Measurements from ENCODE around the gene RCAN1.
"Not testable (repeated sequence)": the region's sequence is repeated elsewhere in the genome, so short reads cannot be mapped to it uniquely, and the experiment has no call there.

RCAN1 gene

DNA sequence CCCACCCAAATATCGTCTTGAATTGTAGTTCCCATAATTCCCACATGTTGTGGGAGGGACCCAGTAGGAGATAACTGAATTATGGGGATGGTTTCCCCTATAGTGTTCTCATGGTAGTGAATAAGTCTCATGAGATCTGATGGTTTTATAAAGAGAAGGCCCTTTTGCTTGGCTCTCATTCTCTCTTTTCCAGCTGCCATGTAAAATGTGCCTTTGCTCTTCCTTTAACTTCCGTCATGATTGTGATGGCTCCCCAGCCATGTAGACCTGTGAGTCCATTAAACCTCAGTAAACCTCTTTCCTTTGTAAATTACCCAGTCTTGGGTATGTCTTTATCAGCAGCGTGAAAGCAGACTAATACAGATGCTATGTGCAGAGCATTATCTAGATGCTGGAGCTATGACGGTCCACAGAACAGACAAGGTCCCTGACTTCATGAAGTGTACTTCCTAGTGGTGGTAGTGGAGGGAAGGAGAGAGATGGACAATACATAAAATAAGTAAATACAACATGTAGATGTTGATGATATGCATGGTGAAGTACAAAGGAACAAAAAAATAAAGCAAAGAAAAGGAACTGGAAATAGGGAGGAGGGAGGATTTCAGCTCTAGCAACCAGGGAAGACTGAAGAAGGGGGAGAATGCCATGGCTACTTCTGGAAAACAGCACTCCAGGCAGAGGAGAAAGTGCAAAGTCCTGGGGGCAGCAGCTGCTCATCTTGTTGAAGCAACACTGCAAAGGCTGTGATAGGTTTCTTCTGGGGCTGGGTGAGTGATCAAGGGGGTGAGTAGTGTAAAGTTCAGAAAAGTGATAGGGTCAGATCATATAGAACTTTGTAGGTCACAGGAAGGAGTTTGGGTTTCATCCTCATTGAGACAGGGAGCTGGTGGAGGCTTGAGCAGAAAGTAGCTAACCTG lies 6.8 kb upstream of the RCAN1 start:
- DNase-seq: no peak

GRCh38 chr21:34619841-34620665 lies 5.1 kb upstream of the RCAN1 start:
- DNase-seq: no peak

DNA sequence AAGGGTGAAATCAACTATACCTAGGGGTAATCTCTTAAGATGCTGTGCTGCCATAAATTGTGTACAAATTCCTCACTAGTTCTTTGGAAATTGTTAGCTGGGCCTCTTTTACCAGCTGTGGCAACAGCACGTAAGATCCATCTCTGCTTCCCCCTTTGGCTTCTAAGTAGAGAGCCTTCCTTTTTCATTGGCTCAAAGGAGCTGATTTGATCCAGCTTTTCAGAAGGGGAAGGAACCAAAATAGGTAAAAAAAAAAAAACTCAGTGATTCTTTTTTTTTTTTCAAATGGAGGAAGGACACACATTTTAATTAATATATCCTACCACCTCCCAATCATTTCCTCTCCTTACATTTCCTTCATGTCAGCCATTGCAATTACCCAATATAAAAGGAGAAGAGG lies 4.0 kb upstream of the RCAN1 start:
- no peak for DNase-seq

DNA sequence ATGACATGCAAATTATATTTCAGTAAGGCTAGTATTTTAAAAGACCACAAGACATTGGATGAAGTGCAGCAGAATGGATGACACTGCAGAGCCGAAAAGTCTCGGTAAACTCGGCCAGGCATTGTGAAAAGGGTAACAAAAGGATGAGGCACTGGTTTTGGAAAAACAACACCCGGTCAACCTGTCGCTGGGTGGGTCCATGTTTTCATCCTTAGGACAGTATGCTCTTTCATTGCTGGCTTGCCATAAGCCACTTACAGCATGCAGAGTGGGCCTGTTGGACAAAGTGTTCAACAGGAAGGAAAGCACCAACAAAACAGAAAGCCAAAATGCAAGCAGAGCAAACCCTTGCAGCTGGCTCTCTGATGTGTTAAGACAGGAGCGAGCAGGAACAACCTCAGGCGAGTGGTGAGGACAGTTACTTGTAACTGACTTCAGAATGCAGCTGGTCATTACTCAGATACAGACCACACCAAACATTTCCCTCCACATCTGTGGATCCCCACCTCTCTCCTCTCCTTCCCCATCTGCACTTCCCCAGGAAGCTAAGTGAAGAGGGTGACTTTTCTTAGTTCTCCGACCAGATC lies 2.9 kb upstream of the RCAN1 start:
- DNase-seq: no peak

DNA sequence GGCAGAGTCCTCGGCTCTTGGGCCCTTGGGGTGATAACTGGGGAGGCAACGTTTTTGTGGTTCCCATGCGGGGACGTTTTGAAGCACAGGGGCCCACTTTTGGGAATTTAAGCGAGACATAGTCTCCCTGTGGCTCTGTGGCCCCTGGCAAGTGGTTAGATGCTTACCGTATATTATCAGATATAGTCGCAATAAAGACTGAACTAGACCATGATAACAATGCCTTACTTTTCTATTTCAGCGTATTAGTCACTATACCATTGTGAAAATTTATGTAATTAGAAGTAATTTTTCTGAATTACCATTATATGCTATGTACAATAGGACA lies 538 bp upstream of the RCAN1 start:
- DNase-seq: no peak

DNA sequence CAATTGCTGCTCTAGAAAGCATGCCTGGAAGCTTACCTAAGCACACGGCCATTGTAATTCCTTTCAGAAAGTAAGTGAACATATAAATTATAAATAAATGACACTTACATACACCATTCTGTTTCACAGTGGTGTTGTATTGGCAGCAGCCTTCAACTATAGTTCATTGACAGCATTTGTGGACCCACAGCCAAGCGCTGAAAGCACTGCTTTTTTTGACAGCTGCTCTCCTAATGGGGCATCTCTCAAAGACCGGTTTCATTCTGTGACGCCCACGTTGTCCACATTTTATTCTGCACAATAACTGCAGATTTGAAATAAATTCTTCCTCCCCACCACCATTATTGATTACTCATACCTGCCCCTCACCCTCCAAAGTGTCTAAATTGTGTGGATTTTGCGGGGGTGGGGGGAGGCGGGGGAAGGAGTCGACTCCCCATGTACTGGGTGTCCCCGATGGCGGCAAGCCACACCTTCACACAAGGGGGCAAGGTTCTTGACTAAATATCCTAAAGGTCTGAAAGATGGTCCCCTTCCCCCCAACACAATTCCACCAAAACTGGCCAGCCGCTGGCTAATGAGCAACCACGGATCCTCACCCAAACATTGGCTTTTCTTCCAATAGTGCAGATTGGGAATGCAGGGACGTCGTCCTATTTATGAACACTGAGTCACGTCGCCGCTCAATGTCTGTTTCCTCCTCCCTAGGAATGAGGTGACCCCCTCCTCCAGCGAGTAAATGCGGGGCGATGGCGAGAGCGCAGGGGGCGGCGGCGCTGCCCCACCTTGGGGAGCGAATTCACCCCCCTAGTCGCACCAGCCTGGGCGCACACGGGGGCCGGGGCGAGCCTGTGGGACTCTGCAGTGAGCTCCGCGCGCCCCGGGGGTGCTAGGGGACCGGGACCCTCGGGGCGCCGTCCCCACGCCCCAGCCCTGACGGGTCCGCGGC lies 960 bp downstream of the RCAN1 start:
- DNase-seq: no peak

DNA sequence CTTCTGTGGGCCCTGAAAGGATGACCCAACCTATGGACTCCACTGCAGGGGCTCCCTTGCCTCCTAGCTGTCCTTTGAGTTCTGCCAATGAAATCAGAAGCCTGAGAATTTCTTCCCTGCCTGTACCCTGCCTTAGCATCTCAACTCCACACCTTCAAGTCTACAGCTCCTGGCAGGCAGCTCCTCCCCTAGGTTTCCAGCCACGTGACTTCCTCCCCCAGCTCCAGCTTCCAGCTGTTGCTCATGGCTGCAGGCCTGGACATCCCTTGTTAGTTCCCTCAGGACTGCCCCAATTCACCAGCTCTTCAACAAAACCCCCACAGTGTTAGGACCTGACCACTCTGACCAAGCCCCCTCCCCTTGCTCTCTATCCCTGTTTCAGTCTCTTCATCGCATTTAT lies 2.4 kb downstream of the RCAN1 start:
- DNase-seq: no peak

DNA sequence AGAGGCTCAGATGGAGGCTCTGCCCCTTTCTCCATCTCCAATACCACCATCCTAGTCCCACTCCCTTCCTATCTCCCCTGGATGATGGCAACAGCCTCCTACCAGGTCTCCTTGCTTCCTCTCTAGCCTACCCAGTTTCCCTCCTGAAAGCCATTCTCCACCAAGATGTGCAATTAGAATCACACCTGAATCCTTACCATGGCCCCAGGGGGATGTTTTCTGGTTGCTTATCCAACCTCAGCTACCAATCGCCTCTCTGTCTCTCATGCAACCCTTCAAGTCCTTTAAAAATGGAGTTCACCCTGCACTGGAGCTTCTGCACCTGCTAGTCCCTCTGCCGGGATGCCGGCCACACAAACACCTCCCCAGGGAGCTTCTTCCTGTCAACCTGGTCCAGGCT lies 2.9 kb downstream of the RCAN1 start:
- no peak for DNase-seq

DNA sequence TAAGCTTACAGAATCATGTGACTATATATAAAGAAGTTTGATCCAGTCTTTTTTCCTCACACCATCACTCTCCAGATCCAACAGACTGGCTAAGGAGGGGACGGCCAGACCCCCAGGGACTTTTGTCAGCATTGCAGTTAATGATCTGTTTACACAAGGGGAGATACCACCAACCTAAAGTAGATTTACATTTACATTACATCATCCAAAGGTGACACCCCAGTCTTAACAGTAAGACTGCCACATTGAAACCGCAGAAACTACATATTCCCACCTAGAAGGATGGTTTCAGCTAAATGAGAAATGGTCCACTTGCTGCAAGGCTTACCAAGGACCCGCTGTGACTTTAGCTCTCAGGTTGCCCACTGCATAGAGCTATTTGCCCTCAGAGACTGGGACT lies 3.4 kb downstream of the RCAN1 start:
- no peak for DNase-seq

DNA sequence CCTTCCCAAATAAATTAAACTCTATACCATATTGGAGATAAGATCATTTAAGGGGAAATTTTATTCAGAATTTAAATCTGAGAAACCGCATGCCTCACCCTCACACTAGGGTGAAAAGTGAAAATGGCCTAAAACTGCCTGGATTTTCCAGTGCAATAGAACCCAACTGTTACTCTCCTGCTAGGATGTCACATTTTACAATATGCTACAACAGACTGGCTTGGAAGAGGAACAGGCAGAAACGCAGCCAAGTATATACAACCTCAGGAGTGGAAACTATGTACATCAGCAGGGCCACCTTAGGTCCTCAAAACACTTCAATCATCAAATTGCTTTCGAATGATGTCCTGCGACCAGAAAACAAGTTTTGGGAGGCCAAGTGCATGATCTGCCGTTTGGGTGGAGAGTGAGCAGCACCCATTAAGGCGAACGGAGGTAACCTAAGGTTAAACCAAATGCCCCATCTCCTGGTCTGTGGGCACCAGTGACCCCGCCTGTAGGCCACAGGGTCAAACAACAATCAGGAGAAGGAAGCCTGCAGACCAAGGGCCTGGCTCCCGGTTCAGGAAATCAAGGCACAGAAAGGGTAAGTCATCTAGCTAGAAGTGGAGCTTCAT lies 4.9 kb downstream of the RCAN1 start:
- DNase-seq: no peak

- DNase-seq: no peak
Observed at GRCh38 chr21:34609244-34609932, 5.5 kb downstream of the RCAN1 start.

DNA sequence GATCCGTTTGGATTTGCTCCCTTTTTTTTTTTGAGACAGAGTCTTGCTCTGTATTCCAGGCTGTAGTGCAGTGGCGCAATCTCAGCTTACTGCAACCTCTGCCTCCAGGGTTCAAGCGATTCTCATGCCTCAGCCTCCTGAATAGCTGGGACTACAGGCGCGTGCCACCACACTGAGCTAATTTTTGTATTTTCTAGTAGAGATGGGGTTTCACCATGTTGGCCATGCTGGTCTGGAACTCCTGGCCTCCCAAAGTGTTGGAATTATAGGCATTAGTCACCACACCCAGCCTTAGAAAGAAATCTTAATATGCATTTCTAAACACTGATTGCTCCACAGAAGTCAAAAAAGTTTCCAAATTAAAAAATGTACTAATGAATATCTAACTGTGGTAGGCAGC lies 7.5 kb downstream of the RCAN1 start:
- DNase-seq: not testable (repeated sequence)

GRCh38 chr21:34606621-34607020 lies 8.3 kb downstream of the RCAN1 start:
- no peak for DNase-seq

DNA sequence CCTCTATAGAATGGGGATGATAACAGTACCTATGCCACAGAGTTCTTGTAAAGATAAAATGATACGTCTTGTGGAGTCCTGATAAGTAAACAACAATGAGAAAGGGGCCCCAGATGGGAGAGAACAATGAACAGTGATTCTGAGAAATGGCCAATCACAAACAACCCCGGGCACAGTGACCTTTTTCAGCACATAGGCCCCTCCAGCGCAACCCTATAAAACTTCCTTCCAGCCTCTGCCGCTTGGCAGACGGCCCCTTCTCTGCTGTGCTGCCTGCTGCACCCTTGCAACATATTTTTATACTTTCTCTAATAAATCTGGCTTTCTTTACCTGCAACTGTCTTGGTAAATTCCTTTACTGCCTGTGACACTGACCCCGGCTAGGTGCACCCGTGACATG lies 8.9 kb downstream of the RCAN1 start:
- DNase-seq: no peak

DNA sequence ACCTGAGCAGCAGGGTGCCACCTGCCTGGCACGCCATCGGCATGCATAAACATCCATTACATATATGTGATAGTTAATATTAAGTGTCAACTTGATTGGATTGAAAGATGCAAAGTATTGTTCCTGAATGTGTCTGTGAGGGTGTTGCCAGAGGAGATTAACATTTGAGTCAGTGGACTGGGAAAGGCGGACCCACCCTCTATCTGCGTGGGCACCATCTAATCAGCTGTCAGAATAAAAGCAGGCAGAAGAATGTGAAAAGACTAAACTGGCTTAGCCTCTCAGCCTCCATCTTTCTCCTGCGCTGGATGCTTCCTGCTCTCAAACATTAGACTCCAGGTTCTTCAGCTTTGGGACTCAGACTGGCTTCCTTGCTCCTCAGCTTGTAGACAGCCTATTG lies 10.0 kb downstream of the RCAN1 start:
- not testable (repeated sequence) for DNase-seq

GRCh38 chr21:34604556-34604955 lies 10.4 kb downstream of the RCAN1 start:
- no peak for DNase-seq

- DNase-seq: no peak
Observed at GRCh38 chr21:34603710-34604057, 11.2 kb downstream of the RCAN1 start.

DNA sequence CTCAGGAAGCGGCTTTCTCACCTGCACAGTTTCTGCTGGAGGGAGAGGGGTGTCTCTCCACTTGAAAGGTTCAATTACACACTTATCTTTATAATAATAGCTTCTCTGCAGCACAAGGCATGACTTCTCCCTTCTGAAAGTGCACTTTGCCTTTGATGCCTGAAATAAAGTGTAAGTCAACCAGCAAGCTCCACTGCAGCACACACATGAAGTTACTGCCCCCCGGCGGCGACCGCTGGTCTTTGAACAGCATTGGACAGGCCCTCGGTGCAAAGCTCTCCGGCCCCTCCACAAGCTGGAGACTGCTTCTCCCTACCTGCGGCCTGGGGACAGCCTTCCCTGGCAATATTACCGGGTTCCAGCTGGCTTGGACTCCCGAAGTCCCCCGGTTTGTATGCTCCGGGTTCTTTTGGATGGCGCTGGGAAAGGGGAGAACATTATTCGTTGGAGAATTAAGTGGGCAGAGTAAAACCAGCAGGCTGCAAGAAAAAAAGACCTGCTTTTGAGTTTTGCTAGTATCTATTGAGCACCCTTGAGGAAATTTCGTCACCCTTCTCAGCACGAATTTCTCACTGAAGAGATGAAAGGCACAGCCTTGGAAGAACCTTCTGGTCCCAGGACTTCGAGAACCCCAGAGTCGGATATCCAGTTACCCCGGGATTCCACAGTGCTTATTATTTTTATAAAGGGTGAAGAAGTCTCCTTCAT lies 11.8 kb downstream of the RCAN1 start:
- peak; percentile 44 for DNase-seq

- DNase-seq: no peak
Observed at GRCh38 chr21:34602061-34602460, 12.9 kb downstream of the RCAN1 start.

DNA sequence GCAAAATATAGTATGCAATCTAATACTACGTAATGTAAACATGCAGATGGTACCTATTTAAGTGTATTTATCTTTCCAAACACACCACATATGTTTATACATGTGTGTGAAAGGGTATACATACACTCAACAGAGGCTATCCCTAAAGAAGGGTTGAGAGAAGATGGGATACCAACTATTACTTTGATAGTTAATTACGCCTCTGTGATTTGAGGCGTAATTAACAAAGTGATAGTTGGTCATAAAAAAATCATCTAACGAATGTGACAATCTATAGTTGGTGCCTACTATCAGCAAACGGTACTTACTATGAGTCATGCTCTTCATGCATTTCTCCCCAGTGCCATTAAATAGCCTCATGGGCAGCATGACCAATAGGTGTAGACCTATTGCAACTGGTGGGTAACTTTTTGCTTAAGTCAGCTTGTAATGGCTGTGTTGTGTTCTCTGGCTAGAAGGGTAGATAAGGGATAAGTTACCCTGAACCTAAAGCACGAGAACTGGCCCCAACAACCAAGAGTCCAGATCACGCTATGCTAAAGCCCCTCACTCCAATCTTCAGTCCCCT lies 15.3 kb downstream of the RCAN1 start:
- DNase-seq: no peak

DNA sequence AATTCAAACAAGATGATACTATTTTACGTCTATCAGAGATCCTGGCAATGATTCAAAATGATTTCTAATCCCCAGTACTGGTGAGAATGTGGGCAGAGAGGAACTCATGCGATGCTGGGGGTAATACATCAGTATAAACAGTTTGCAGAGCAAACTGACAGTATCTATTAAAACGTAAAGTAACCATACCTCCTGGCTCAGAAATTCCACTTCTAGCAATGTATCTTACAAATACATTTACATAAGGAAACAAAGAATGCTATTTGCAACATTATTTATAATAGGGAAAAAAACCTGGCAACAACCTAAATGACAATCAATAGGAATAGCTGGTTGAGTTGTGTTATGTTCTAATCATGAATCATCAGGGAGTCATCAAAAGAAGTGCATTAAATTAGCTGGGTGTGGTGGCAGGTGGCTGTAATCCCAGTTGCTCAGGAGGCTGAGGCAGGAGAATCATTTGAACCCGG lies 15.9 kb downstream of the RCAN1 start:
- no peak for DNase-seq
